KMS-11 (cell line): ENCODE measurements around the gene RPTOR.

ENCODE experiments used
- H2AFZ ChIP-seq: fragments of 200-600 bp; sonication (generic); 2 replicates; pipeline ENCODE4 v1.6.1; 2016; ENCODE audit warnings: antibody characterized with exemption, mixed run types, low read depth
- H3K27ac ChIP-seq: fragments of 200-600 bp; sonication (generic); 2 replicates; pipeline ENCODE4 v1.6.1; 2016; ENCODE audit warnings: mild to moderate bottlenecking, mixed run types
- H3K27me3 ChIP-seq: fragments of 200-600 bp; sonication (generic); 2 replicates; pipeline ENCODE4 v1.6.1; 2017; ENCODE audit warnings: mild to moderate bottlenecking, low read depth, mixed run types, moderate library complexity; ENCODE audit not compliant: insufficient read depth
- H3K36me3 ChIP-seq: fragments of 200-600 bp; sonication (generic); 2 replicates; pipeline ENCODE4 v1.6.1; 2017; ENCODE audit warnings: mild to moderate bottlenecking, mixed run types; ENCODE audit not compliant: insufficient read depth
- H3K4me1 ChIP-seq: fragments of 200-600 bp; sonication (generic); 2 replicates; pipeline ENCODE4 v1.6.1; 2016; ENCODE audit warnings: mild to moderate bottlenecking, low read depth, mixed run types; ENCODE audit not compliant: poor library complexity, severe bottlenecking
- H3K4me2 ChIP-seq: fragments of 200-600 bp; sonication (generic); 2 replicates; pipeline ENCODE4 v1.7.0; 2016; ENCODE audit warnings: mild to moderate bottlenecking, mixed run types
- H3K4me3 ChIP-seq: fragments of 200-600 bp; sonication (generic); IDR thresholded peaks from 2 replicates; pipeline ENCODE4 v1.6.1; 2017; ENCODE audit warnings: low read depth, low read length, mixed read lengths; ENCODE audit not compliant: insufficient read depth
- H3K79me2 ChIP-seq: fragments of 200-600 bp; sonication (generic); 2 replicates; pipeline ENCODE4 v1.6.1; 2016; ENCODE audit warnings: low read depth, mixed run types; ENCODE audit not compliant: insufficient read depth
- H3K9ac ChIP-seq: fragments of 200-600 bp; sonication (generic); 2 replicates; pipeline ENCODE4 v1.6.1; 2016; ENCODE audit warnings: mild to moderate bottlenecking, mixed run types
- H4K20me1 ChIP-seq: fragments of 200-600 bp; sonication (generic); 2 replicates; pipeline ENCODE4 v1.6.1; 2016; ENCODE audit warnings: mild to moderate bottlenecking, mixed run types; ENCODE audit not compliant: insufficient read depth
- TF ChIP-seq, protein P1 (sequence below): fragments of 200-600 bp; sonication (generic); conservative IDR thresholded peaks from 2 replicates; pipeline ENCODE4 v1.6.1; 2017; ENCODE audit warnings: low read depth, mild to moderate bottlenecking, antibody characterized with exemption, low read length, moderate library complexity, mixed read lengths

RPTOR gene

DNA sequence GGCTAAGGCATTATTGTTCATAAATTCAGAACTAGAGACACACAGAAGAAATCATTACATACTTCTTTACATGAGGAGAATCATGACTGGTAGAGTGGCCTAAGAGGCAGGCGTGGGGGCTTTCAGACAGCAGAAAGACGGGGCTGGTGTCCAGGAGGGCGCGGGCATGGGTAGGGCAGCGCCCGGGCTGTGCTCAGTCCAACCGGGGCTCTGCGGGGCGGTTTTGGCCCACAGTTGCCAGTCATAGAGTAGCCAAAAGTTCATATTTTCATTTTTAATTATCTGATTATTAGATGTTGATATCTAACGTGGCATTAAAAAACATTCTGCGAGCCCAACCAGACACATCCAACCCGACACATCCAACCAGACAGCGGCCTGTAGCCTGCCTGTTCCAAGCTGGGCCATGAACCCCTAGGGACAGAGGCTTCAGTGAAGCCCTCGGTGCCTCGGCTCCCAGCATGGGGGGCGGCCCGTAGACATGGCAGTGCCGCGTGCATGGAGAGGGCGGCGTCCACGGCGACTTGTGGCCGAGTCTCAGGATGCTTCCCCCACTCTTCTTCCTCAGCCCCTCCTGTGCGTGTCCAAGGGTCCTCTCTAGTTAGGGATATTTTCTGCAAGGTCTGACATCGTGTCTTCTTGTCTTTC lies 284.7 kb downstream of the RPTOR start:
- Histone ChIP-seq H4K20me1 (no peaks in the 10 kb centered on the region), H3K4me2 (no peak overlapping the region), H3K4me3 (no peak overlapping the region), H3K27me3 (no peaks in the 10 kb centered on the region), H3K4me1 (peaks cover 30% of the 10 kb centered on the region), H3K9ac (no peak overlapping the region), H3K79me2 (no peaks in the 10 kb centered on the region), H3K36me3 (0 out of 2 replicates have a peak, but pooled peaks cover 3% of the 10 kb centered on the region), H3K27ac (no peak overlapping the region), H2AFZ (no peak overlapping the region)
- TF ChIP-seq, protein P1, sequence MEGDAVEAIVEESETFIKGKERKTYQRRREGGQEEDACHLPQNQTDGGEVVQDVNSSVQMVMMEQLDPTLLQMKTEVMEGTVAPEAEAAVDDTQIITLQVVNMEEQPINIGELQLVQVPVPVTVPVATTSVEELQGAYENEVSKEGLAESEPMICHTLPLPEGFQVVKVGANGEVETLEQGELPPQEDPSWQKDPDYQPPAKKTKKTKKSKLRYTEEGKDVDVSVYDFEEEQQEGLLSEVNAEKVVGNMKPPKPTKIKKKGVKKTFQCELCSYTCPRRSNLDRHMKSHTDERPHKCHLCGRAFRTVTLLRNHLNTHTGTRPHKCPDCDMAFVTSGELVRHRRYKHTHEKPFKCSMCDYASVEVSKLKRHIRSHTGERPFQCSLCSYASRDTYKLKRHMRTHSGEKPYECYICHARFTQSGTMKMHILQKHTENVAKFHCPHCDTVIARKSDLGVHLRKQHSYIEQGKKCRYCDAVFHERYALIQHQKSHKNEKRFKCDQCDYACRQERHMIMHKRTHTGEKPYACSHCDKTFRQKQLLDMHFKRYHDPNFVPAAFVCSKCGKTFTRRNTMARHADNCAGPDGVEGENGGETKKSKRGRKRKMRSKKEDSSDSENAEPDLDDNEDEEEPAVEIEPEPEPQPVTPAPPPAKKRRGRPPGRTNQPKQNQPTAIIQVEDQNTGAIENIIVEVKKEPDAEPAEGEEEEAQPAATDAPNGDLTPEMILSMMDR: no peak

DNA sequence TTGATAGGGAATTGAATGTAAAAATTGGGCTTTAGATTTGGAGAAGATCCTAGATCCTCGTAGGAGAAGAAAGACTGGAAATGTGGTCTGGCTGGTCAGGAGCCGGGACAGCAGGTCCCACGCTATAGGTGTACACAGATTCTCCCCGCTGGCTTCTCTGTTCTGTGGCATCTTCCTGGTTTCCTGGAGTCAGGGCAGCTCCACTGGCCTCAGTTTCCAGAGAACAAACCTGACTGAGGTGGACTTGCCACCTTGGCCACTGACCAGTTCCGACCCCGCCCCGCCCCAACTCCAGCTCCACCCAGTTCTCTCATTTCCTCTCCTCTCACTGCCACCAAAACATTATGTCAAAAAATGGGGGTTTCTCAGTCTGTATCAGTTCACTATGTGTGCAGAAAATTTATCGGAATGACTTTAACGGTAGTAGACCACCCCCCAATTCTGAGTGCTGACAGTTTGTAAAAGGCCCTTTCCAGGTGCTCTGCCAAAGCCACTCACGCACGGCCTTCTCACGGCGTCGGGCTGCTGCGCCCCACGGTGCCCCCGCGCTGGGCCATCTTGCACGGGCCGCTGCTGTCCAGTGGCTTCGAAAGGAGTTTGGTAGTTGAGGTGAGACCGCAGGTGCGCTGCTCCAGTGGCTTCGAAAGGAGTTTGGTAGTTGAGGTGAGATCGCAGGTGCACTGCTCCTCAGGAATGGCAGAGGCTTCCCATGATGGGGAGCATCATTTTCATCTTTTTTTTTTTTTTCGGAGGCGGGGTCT lies 285.6 kb downstream of the RPTOR start:
- Histone ChIP-seq H3K4me3 (no peak overlapping the region), H3K27ac (no peak overlapping the region), H4K20me1 (no peaks in the 10 kb centered on the region), H3K4me2 (no peak overlapping the region), H3K9ac (no peak overlapping the region), H3K4me1 (peaks cover 27% of the 10 kb centered on the region), H2AFZ (no peak overlapping the region), H3K36me3 (0 out of 2 replicates have a peak, but pooled peaks cover 3% of the 10 kb centered on the region), H3K27me3 (no peaks in the 10 kb centered on the region), H3K79me2 (no peaks in the 10 kb centered on the region)
- TF ChIP-seq, protein P1: no peak

DNA sequence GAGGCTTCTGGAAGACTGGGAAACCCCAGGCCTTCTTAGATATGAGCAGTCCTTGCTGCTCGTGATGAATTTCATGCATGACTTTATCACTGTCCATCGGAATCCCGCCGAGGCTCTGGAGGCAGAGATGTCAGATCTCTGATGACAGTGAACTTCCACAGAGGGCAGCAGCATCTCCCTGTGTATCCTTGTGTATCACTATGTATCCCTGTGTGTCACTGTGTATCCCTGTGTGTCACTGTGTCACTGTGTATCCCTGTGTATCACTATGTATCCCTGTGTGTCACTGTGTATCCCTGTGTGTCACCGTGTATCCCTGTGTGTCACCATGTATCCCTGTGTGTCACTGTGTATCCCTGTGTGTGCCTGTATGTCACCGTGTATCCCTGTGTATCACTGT lies 286.9 kb downstream of the RPTOR start:
- Histone ChIP-seq H3K4me1 (peaks cover 27% of the 10 kb centered on the region), H3K79me2 (no peaks in the 10 kb centered on the region), H3K4me2 (peak overlapping the region; percentile 98; the same call in 1 of the 2 replicates), H3K36me3 (0 out of 2 replicates have a peak, but pooled peaks cover 3% of the 10 kb centered on the region), H3K9ac (no peak overlapping the region), H4K20me1 (no peaks in the 10 kb centered on the region), H2AFZ (no peak overlapping the region), H3K4me3 (no peak overlapping the region), H3K27me3 (no peaks in the 10 kb centered on the region), H3K27ac (peak overlapping the region; percentile 95; the same call in 1 of the 2 replicates)
- TF ChIP-seq, protein P1: no peak

DNA sequence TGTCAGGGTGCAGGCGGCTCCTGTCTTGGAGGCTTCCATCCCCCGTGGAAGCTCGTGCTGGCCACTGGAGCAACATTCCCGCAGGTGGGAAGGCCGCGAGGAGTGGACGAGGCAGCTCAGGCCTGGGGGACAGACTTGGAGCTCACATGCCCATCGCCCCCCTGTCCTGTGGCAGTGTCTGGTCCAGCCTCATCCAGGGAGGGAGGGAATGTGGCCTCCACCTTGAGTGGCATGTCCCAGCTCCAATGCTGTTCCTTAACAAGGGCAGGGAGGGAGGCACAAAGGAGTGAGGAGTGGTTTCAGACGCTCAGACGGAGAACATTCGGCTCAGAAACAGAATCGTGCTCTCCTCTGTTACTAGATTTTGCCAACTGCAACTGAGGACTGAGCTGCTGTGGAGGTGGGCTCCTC lies 287.6 kb downstream of the RPTOR start:
- Histone ChIP-seq H3K36me3 (no peaks in the 10 kb centered on the region), H3K4me1 (peaks cover 27% of the 10 kb centered on the region), H3K9ac (peak overlapping the region; percentile 85), H2AFZ (peak overlapping the region; percentile 53; the same call in 1 of the 2 replicates), H4K20me1 (no peaks in the 10 kb centered on the region), H3K4me3 (no peak overlapping the region), H3K27ac (peak overlapping the region; percentile 95), H3K27me3 (no peaks in the 10 kb centered on the region), H3K4me2 (peak overlapping the region; percentile 98), H3K79me2 (no peaks in the 10 kb centered on the region)
- TF ChIP-seq, protein P1: no peak
